Mucosa of descending colon (tissue), 3 donors: Measurements from ENCODE around the gene RAB17. TPM values are rescaled to one million over a fixed set of nuclear protein-coding genes. Genes with fewer than 3 reads are reported as not detected.

Experiments used
- ATAC-seq: fragments of 200-7000 bp; cut with Tn5 transposase; one replicate; pipeline ENCODE4 v1.9.1; 2020; ENCODE audit warnings: mild to moderate bottlenecking, moderate library complexity
- DNase-seq, 3 donors: peaks; one replicate each; pipeline ENCODE4 v3.0.0-alpha.2; 2020
- H3K36me3 ChIP-seq: fragments of 200-600 bp; one replicate; pipeline ENCODE4 v1.8.0; 2021; ENCODE audit warnings: low read depth, mild to moderate bottlenecking
- H3K4me1 ChIP-seq: fragments of 200-600 bp; one replicate; pipeline ENCODE4 v1.8.0; 2021; ENCODE audit warnings: low read depth, mild to moderate bottlenecking
- H3K4me3 ChIP-seq: fragments of 200-600 bp; one replicate; pipeline ENCODE4 v1.8.0; 2021; ENCODE audit warnings: mild to moderate bottlenecking
- H3K9me3 ChIP-seq: fragments of 200-600 bp; one replicate; pipeline ENCODE4 v1.8.0; 2021; ENCODE audit warnings: mild to moderate bottlenecking
- intact Hi-C, 2 donors: fragments of 100-400 bp; cut with DNase I in 1 of 2; cut with micrococcal nuclease in 1 of 2; formaldehyde crosslinking; loops; one replicate each; pipeline versions ENCODE4 v1.11.0 to v1.11.1; 2022; cut with DNase I, micrococcal nuclease
- total RNA-seq, 3 donors: library from RNA; stranded (reverse); fragmentation: NEBNext Ultra II Directional in 2 of 3; extraction: Animal tissue kit (Norgen Biotek cat#: 25700) in 2 of 3; gene quantifications; one replicate each; pipeline versions ENCODE4 v1.2.1 to v1.2.4, GENCODE V29; 2021 to 2023
- TF ChIP-seq, protein P1 (sequence below): fragments of 200-600 bp; IDR thresholded peaks from one replicate; pipeline ENCODE4 v1.8.0; 2022; ENCODE audit warnings: antibody characterized with exemption, mild to moderate bottlenecking
- donor health status: DM: no; HTN: no; CAD: no; lungs with moderate emphysema.
- donor health status: DM: no; HTN: no; CAD: no.
- donor health status: DM: no; HTN: yes; CAD: no.

The RAB17 gene
- total RNA-seq, 3 donors from 2014 or later = 25.8 to 95.2 (median 62.8) TPM

DNA sequence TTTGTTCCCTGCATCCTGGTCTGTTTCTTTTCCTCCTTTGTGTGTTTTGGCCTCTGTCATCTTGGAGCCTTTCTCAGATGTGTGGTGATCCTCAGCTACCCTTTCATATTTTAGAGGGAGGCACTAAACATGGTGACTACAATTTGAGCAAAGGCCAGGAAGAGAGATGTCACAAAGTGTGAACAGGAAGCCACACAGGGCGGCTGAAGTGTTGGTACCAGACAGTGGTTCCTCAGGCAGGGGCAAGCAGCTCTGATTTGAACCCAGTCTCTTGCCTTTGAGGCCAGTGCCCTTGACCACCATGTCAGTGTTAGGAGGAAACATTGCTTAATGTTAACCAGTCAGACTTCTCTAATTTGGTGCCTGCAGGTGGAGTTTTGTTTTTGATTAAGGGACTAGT, 46.0 kb upstream of the RAB17 start:
- intact Hi-C loops = no loop called here
- no peak overlapping the region for H3K4me3 ChIP-seq

DNA sequence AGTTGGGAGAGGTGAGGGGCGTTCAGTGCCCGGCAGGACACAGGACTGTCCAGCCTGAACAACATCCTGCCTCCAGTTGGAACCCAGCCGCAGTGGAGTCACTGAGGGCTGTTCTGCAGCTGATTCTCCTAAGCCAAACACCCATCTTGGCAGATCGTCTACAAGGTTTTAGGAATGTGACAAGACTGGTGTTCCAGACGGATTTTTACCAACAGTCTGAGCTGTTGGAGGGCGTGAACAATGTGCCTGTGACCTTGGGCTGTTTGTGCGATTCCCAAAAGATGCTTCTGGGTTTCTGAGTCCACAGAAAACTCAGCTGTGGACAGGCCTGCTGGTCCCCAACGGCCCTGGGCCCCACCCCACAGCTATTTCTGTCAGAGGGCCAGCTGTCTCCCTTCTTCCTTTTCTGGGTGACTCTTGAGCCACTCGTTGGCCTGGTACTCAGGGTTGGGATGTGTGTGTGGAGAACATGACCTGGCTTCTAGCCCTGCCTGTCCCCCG, 42.6 kb upstream of the RAB17 start:
- intact Hi-C loops = no loop called here
- no peak for ATAC-seq
- H3K36me3 ChIP-seq = no peaks in the 10 kb centered on the region
- TF ChIP-seq, protein P1, sequence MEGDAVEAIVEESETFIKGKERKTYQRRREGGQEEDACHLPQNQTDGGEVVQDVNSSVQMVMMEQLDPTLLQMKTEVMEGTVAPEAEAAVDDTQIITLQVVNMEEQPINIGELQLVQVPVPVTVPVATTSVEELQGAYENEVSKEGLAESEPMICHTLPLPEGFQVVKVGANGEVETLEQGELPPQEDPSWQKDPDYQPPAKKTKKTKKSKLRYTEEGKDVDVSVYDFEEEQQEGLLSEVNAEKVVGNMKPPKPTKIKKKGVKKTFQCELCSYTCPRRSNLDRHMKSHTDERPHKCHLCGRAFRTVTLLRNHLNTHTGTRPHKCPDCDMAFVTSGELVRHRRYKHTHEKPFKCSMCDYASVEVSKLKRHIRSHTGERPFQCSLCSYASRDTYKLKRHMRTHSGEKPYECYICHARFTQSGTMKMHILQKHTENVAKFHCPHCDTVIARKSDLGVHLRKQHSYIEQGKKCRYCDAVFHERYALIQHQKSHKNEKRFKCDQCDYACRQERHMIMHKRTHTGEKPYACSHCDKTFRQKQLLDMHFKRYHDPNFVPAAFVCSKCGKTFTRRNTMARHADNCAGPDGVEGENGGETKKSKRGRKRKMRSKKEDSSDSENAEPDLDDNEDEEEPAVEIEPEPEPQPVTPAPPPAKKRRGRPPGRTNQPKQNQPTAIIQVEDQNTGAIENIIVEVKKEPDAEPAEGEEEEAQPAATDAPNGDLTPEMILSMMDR = no peak
- peaks cover 2% of the 10 kb centered on the region for H3K4me1 ChIP-seq
- peaks cover 7% of the 10 kb centered on the region for H3K9me3 ChIP-seq
- no peak overlapping the region for H3K4me3 ChIP-seq
- no peak for DNase-seq

More for the DNA sequence above, 46.0 kb upstream of the RAB17 start:
- Histone ChIP-seq H3K4me1 (no peaks in the 10 kb centered on the region), H3K9me3 (peaks cover 7% of the 10 kb centered on the region), H3K36me3 (no peaks in the 10 kb centered on the region)
- ATAC-seq = no peak
- TF ChIP-seq, protein P1 = no peak
- DNase-seq = no peak

DNA sequence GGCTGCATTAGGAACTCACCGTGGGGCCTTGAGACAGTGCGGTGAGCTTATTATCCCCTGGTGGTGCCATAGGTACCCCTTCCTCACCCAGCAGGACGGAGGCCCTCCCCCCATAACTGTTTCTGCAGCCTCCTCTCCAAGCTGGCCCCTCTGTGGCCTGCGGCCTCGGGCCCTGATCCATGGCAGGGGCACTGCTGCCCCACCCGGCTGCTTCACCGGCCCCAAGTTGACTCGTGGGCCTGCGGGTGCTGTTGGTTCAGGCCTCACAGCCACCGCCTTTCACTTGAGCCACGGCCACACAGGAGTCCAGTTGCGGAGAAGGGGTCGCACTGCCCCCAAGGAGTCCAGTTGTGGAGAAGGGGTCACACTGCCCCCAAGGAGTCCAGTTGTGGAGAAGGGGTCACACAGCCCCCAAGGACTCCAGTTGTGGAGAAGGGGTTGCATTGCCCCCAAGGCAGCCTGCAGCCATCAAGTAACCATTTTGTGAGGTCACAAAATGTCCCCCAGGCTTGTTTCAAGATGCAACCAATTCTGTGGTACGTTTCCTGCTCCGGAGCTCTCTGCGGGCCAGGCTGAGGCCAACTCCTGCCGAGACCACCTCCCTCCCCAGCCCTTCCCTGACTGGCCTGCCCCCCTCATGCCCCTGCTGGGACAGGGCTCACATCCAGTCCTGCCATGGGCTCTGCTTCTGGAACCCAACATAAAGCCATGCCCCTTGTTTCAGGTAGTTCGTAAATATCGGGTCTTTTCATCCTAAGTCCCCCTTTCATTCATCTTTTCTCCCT, 41.5 kb upstream of the RAB17 start:
- no peak for ATAC-seq

DNA sequence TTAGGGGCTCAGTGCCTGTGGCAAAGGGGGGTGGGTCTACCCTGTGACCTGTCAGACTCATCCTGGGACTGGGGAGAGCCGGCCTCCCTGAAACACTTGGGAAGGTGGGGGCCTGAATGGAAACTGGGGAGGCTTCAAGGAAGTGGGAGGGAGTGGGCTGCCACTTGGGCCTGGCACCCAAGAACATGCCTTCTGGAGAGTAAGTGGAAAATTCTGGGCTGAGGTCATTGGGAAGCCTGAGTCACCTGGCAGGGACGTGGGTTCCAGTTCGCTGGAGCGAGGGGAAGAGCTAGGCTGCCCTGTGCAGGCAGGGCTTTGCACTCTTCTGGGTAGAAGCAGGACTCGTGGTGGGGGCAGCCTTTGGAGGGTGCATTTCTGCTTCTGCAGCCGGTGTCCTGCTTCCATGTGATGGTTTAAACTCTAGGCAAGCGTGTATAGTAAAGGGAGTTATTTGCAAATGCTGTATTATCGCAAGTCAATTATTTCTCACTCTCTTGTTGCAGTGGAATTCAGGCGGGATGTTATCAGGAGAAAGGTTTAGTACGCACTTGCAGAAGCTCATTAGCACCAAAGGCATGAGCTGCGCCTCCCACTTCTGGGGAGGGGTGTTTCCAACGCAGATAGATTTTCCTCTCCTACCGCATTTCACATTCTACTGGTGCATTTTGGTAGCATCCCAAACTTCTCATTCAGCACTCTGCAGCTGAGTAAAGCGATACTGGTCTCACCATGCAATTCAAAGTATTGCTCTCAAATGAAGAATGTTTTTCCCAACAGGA, 40.7 kb upstream of the RAB17 start:
- TF ChIP-seq, protein P1 = no peak
- peaks cover 4% of the 10 kb centered on the region for H3K4me1 ChIP-seq
- ATAC-seq (no peak), DNase-seq (no peak)
- intact Hi-C loops = no loop called here
- H3K36me3 ChIP-seq = no peaks in the 10 kb centered on the region
- H3K9me3 ChIP-seq = peaks cover 7% of the 10 kb centered on the region
- H3K4me3 ChIP-seq = no peak overlapping the region

More for the DNA sequence above, 41.5 kb upstream of the RAB17 start:
- H3K4me3 ChIP-seq = no peak overlapping the region
- intact Hi-C loops = no loop called here
- H3K36me3 ChIP-seq = no peaks in the 10 kb centered on the region
- H3K9me3 ChIP-seq = peaks cover 7% of the 10 kb centered on the region
- DNase-seq = no peak
- peaks cover 4% of the 10 kb centered on the region for H3K4me1 ChIP-seq
- TF ChIP-seq, protein P1 = no peak

DNA sequence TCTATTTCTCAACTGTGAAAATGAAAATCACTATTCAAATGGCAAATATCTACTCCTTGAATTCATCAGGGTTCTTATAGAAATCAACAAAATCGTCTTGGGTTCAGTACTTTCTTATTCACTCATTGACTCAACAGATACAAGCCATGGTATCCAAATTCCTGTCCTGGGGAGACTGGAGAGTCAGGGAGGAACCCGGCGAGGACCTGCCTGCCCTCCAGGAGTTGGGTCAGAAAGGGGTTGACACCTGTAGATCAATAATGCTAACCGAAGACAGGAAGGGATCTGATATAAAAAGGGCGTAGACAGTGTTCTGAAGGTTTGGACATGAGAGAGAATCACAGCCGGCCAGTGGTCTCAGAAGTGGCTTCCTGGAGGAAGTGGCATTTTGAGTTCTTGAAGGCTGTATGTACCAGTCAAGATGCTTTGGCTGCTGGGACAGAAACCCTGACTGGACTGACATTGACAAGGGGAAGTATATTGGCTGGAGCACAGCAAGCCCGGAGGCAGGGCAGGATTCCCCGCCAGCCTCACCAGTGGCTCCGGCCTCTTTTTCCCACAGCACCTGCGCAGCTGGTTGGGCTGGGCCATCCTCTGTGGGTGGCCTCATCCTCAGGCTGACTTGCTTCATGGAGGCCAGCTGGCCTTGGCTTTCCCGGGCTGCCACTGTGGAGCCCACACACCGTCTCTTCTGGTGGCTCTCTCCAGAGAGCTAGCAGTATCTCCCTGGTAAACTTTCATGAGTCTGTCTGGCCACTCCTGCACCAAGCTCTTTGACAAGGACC, 39.9 kb upstream of the RAB17 start:
- Histone ChIP-seq H3K4me3 (no peak overlapping the region), H3K4me1 (peaks cover 4% of the 10 kb centered on the region), H3K36me3 (no peaks in the 10 kb centered on the region), H3K9me3 (peaks cover 7% of the 10 kb centered on the region)
- intact Hi-C loops = no loop called here
- ATAC-seq (no peak), DNase-seq (no peak)
- TF ChIP-seq, protein P1 = no peak
